Suppressor macrophage treated with lipopolysaccharide for 1 hour (primary cell): Measurements from ENCODE around the gene C19orf81.

Source experiments
- DNase-seq, 3 donors: peaks; one replicate each; pipeline ENCODE4 v3.0.0-alpha.2; 2020 to 2022

The C19orf81 gene

DNA sequence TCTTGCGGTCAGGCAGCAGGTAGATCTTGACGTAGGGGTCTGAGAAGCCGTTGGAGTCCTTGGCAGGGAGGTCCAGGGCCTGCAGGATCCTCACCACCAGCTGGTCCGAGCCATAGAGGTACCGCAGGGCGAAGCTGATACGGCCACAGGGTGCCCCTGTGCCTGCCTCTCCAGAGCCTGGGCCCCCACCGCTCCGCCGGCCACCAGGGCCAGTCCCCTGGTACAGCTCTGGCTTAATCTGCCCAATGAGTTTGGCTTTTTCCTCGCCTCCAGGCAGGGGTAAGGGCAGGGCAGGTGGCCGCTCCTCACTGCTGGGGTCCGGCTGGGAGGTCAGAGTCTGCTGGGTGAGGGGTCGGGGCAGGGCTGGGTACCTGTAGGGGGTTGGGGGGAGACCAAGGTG, 19.4 kb upstream of the C19orf81 start:
- peak in 1 of 3 donors; percentile 5 for DNase-seq

- DNase-seq = peak in 1 of 3 donors; percentile 10
Observed at GRCh38 chr19:50632151-50632835, 17.0 kb upstream of the C19orf81 start.

- no peak for DNase-seq
Observed at GRCh38 chr19:50633359-50633758, 15.9 kb upstream of the C19orf81 start.

DNA sequence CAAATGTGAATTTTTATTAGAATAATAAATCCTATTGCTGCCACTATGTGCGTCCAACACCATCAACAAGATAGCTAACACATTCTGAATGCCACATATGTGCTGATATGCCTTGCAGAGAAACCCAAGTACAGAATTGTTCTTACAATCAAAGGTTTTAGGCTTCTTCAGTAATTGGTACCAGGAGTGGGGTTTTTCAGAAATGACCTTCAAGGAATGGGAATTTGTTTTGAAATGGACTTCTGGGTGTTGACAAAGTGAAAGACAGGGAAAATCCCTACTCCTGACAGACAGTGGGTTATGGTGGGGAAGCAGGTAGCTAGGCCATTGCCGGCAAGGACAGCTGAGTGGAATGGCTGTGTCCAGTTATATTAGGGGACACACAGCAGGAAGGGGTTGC, 15.3 kb upstream of the C19orf81 start:
- no peak for DNase-seq

DNA sequence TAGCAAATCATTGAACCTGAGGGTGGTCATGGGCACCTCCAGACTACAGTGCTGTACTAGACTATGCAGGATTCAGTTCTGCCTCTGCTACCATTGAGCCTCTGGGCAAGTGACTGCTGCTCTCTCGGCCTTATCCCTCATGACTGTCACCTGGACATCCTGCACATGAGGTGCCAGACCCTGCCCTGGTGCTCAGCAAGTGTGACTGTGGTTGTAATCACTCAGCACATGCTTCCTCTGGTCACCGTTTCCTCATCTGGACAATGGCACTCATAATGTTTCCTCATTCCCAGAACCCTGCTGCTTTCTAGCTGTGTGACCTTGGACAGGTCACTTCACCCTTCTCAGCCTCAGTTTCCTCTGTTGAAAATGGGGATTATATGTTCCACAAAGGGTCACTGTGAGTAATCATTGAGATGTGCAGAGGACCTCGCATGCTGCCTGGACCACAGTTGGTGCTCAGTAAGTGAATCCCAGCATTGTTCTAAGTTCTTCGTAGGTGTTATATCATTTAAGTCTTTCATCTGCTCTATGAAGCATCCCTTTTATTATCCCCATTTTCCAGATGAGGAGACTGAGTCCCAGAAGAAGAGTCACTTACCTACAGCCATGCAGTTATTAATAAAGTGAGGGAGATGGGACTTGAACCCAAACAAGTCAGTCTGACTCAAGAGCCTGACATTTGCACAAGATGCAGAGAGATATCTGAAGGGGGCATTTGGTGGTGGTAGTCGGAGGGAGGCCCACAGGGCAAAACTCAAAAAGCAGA, 12.7 kb upstream of the C19orf81 start:
- peak in 1 of 3 donors; percentile 9 for DNase-seq

- peak in 1 of 3 donors; percentile 7 for DNase-seq
Observed at GRCh38 chr19:50638600-50638999, 10.6 kb upstream of the C19orf81 start.

DNA sequence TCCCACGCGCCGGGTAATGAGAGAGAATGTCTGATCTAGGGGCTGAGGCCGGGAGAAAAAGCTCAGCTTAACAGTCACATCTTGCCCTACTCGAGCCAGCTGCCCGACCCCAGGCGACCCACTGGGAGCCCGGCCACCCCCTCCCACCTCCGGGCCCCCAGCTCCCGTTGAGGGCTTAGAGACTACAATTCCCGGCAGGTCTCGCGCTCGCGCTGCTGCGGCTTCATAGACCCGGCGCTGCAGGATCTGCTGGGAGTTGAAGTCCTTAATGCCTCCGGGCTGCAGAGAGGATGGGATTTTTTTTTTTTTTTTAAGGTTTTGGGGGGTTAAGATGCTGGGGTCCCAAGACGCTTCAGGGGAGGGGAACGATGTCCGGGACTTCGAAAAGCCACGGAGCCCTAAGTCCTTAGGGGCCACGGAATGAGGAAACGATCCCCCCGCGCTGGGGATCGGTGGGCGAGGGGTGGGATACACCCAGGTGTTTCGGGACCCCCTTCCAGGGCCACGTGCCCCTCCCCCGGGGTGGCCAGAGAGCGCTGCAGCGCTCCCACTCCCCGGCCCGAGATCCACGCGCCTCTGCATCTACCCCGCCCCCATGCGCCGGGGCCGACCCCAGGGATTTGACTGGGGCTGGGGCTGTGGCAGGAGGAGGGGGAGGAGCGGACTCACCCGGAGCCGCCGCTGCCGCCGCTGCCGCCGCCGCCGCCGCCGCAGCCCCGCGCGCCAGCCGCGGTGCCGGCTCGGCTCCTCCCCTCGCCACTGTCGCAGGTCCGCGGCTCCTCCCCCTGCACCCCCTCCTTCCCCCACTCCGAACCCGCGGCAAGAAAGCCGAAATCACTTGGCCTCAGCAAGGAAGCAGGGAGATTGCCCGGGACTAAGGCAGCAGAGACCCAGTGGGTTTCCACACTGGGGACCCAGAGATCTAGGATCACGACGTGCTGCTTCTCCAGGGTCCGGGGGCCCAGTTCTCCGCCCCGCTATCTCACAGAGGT, 9.8 kb upstream of the C19orf81 start, which contains the start of gene SYT3:
Gene SYT3, minus strand, starts transcription at position 761 of the 992 bp plus-strand sequence. CDS start 2,470 bp downstream, outside the sequence.
- DNase-seq = peak; percentile 8 to 35 (median 30)

DNA sequence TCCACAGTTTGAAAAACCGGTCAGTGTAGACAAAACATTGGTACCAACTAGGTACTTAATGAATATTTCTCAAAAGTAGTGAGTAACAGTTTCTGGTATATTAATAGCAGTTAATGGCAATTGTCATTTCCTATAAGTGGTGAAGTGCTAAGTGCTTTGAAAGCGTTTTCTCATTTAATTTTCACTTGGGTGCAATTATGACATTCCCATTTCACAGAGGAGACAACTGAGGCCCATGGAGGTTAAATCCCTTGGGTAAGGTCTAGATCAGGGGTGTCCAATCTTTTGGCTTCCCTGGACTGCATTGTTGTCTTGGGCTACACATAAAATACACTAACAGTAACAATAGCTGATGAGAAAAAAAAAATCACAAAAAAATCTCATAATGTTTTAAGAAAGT, 8.9 kb upstream of the C19orf81 start:
- DNase-seq = peak in 1 of 3 donors; percentile 16

DNA sequence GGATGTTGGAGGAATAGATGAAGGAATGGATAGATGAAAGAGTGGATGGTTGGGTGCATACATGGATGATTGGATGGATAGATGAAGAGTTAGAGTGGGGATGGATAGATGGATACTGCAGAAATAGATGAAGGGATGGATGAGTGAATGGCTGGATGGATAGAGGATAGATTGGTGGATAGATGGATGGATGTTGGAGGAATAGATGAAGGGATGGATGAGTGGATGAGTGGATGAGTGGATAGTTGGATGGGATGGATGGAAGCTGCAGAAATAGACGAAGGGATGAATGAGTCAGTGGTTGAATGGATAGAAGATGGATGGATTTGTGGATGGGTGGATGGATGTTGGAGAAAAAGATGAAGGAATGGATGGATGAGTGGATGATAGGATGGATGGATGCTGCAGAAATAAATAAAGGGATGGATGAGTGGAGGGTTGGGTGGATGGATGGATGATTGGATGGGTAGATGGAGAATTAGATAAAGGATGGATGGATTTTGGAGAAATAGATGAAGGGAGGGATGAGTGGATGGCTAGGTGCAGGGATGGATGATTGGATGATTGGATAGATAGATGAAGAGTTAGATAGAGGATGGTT, 4.8 kb upstream of the C19orf81 start:
- DNase-seq = no peak

DNA sequence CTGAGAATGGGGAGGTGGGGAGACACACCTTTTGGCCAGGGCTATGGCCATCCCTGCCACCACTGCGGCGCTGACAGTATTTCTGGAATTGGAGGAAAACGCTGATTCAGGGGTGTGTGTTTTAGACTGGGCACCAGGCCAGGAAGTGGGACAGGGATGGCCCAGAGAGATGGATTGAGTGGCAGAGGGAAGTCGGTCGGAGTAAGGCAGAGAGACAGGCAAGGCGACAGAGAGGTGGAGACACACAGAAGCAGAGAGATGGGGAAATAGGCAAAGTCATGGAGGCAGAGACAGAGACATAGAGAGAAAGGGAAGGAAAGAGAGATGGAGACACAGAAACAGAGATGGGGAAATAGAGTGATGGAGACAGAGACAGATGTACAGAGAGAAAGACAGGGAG, 4.1 kb upstream of the C19orf81 start:
- DNase-seq = no peak

GRCh38 chr19:50646074-50646807, 3.0 kb upstream of the C19orf81 start:
- peak in 2 of 3 donors; percentile 35 to 44 for DNase-seq

- DNase-seq = no peak
Observed at GRCh38 chr19:50647879-50648615, 1.2 kb upstream of the C19orf81 start.

DNA sequence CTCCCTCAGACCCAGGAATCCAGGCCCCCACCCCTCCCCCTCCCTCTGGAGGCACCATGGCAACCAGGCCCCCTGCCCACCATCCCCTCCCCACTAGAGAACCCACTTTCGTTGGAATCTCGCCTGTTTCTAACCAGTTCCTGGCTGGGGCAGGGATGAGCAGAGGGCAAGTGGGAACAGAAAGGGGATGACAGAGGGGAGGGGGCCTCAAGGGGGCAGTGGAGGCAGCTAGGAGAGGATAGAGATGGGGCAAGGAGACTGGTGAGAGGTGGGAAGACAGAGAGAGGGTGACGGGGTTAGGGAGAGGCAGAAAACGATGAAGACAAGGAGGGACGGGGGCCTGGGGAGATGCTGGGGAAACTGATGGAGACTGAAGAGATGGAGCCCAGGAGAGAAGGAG, 586 bp upstream of the C19orf81 start:
- DNase-seq = no peak

DNA sequence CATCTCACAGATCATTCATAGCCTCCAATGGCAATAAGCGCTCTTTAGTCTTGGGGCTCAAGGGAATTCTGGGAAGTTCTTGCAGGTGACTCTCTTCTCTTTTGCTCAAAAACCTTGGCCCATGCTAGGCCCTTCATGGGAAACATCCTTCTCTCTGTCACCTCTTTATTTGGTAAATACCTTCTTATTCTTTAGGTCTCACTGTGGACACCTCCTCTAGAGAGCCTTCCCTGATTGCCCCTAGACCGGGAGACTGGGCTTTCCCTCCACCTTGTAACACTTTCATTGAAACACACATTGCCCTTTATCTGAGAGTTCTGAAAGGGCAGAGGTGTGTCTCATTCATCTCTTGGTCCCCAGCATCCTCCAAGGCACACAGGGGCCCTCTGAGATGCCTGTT, 1.9 kb downstream of the C19orf81 start:
- no peak for DNase-seq

DNA sequence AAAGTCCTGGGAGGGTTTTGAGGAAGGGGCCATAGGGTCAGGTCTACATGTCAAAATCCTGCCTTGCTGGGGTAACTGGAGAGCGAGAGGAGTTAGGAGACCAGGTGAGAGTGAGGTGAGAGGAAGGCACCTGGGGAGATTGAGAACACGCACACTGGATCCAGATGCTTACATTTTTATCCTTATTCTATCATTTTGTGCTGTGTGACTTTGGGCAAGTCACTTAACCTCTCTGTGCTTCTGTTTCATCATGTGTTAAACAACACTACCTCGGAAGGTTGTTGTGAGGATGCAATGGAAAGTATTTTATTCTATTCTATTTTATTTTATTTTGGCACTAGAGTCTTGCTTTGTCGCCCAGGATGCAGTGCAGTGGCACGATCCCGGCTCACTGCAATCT, 3.5 kb downstream of the C19orf81 start:
- no peak for DNase-seq

- no peak for DNase-seq
Observed at GRCh38 chr19:50654882-50655281, 5.6 kb downstream of the C19orf81 start.

DNA sequence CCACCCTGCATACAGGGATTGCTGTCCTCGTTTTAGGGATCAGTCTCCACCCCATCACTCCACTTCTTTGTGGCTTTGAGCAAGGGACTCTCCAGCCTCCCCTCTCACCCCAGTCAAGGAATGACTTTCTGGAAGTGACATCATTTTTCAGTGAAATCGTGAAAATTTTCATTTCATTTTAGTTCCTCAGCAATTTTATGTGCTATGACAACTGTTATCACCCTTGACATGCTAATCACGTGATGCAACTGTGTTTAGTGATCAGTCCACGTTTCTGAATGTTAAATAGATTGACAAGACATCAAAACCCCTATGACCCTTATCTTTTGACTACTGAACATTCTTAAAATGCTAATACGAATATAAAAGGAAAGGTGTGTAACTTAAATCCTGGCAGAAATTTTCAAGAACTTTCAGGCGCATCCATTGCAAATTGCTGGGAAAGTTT, 8.0 kb downstream of the C19orf81 start:
- peak; percentile 22 to 57 (median 41) for DNase-seq

DNA sequence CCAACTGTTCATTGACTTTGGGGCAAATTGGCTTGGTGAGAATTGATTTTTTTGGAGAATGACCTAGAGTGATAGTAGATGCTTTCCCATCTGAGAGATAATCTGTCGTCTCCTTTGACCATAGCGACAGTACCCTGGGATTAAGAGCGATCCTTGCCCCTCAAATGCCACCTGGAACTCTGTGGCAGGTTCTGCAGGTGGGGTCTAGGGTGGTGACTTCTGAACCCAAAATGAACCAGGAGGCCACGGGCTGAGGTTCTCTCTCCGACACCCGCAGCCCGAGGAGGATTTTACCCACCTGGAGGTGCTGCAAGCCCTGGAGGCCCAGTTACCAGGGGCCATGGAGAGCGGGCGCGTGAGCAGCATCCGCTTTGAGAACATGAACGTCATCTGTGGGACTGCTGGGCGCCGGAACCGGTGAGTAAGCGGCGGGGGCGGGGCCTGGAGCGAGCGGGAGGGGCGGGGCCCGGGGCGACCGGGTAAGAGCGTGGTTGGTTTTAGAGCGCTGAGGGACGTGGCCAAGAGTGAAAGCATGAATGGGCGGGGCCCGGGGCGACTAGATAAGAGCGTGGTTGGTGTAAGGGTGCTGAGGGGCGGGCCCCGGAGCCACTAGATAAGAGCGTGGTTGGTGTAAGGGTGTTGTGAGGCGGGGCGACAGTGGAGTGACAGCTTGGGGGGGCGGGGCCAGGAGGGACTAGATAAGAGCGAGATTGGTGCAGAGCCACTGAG, 8.6 kb downstream of the C19orf81 start:
- peak; percentile 92 to 97 (median 94) for DNase-seq

GRCh38 chr19:50658441-50659317, 9.4 kb downstream of the C19orf81 start:
- DNase-seq = peak; percentile 58 to 84 (median 62)
